ENCODE data around the gene TMEM248.

- TF ChIP-seq CTCF (IDR thresholded peaks at IDR 0.05) (no peak), POLR2A (IDR thresholded peaks at IDR 0.05) (no peak)
These were observed 15.7 kb upstream of the TMEM248 start for GRCh38 chr7:66905278-66905677.
